Suprapubic skin (tissue), 3 donors: Measurements from ENCODE around the gene UNC45B.

Experiments used
- POLR2AphosphoS5 ChIP-seq, 3 donors: sonication (generic); formaldehyde crosslinking; IDR thresholded peaks; one replicate each; pipeline ENCODE4 v1.6.1; 2017; ENCODE audit warnings: antibody characterized with exemption in 3 of 3
- TF ChIP-seq, protein P1 (sequence below), 2 donors: fragments of 200-600 bp in 1 of 2; fragments of 450-650 bp in 1 of 2; sonication (generic) in 1 of 2; IDR thresholded peaks; one replicate each; pipeline ENCODE4 v1.5.1; 2016 to 2019; ENCODE audit warnings: antibody characterized with exemption in 2 of 2, mild to moderate bottlenecking in 1 of 2, moderate library complexity in 1 of 2

- no peak for TF ChIP-seq POLR2AphosphoS5 (IDR thresholded peaks at IDR 0.05)
- TF ChIP-seq, protein P1, sequence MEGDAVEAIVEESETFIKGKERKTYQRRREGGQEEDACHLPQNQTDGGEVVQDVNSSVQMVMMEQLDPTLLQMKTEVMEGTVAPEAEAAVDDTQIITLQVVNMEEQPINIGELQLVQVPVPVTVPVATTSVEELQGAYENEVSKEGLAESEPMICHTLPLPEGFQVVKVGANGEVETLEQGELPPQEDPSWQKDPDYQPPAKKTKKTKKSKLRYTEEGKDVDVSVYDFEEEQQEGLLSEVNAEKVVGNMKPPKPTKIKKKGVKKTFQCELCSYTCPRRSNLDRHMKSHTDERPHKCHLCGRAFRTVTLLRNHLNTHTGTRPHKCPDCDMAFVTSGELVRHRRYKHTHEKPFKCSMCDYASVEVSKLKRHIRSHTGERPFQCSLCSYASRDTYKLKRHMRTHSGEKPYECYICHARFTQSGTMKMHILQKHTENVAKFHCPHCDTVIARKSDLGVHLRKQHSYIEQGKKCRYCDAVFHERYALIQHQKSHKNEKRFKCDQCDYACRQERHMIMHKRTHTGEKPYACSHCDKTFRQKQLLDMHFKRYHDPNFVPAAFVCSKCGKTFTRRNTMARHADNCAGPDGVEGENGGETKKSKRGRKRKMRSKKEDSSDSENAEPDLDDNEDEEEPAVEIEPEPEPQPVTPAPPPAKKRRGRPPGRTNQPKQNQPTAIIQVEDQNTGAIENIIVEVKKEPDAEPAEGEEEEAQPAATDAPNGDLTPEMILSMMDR (IDR thresholded peaks at IDR 0.05), result no peak
These were observed 76.8 kb downstream of the UNC45B start for GRCh38 chr17:35224436-35224835.
